ENCODE measurements around the gene PANK4.

Gene PANK4

GRCh38 chr1:2494323-2494693, 32.1 kb downstream of the PANK4 start:
- DNase-seq: no peak

- DNase-seq: peak; percentile 22
Measured at GRCh38 chr1:2493691-2494322, 32.6 kb downstream of the PANK4 start.

DNA sequence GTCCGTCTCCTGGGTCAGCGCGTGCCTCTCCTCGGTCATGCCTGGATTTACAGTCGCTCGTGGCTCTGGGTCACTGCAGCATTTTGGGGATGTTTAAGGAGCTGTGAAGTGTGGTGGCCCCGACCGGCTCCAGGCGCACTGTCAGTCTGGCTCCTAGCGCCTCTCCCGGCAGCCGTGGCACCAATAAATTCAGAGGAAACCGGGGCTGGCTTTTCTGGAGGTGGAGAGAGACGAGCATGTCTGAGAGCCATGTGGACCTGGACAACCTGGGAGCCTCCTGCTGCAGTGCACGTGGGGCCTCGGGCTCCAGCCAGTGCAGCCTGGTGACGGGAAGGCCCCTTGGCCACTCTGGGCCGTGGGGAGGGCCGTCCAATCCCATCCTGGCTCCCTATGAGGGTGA, 33.2 kb downstream of the PANK4 start:
- no peak for DNase-seq

- DNase-seq: no peak
Measured at GRCh38 chr1:2492091-2492490, 34.3 kb downstream of the PANK4 start.

- DNase-seq: no peak
Measured at GRCh38 chr1:2489615-2490014, 36.8 kb downstream of the PANK4 start.

- DNase-seq: no peak
Measured at GRCh38 chr1:2488688-2489087, 37.7 kb downstream of the PANK4 start.

- no peak for DNase-seq
Measured at GRCh38 chr1:2486558-2486957, 39.8 kb downstream of the PANK4 start.

GRCh38 chr1:2486041-2486440, 40.4 kb downstream of the PANK4 start:
- DNase-seq: no peak

DNA sequence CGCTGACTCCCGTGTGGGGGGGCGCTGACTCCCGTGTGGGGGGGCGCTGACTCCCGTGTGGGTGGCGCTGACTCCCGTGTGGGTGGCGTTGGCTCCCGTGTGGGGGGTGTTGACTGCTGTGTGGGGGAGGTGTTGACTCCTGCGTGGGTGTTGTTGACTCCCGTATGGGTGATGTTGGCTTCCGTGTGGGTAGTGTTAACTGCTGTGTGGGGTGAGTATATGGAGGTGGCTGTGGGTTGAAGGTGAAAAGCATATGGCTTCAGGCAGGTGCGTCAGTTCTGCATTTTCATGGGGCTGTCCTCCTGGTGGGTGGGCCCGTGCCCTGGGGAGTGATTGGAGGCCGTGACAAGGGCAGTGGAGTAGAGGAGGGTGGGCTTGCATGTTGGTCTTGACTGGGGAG, 42.4 kb downstream of the PANK4 start:
- DNase-seq: no peak

DNA sequence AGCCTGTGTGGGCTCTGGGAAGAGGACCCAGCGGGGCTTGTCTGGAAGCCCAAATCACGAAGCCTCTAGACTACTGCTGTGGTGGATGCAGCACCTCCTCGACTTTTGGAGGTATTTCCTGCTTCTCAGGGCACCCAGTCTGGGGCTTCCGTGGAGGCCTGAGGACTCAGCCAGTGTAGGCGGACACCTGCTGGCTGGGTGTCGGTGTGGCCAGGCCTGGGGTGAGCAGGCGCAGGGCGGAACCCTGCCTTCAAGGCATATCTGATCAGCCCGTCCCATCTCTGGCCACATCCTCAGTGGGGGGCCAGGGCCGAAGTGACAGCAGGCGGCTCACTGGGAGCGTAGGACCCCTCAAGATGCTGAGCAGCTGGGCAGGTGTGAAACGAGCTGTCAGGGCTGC, 43.4 kb downstream of the PANK4 start:
- no peak for DNase-seq

GRCh38 chr1:2482588-2482987, 43.8 kb downstream of the PANK4 start:
- no peak for DNase-seq

DNA sequence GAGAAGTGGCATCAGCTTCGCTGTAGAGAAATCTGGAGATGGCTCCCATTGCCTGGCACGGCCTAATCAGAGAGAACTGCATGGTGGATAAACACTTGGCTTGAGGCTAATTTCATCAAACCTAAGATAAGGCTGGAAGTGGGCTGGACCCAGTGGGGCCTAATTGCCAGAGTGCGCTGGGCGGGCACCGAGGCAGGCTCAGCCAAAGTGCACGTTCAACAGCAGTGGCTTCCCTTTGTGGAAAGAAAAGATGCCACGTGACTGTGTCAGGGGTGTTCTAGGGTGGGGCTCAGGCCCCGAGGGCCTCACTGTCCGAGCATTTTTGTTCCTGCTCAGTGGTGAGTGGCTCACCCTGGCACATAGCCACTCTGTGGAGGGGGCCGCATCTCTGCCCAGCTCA, 44.5 kb downstream of the PANK4 start:
- DNase-seq: no peak

DNA sequence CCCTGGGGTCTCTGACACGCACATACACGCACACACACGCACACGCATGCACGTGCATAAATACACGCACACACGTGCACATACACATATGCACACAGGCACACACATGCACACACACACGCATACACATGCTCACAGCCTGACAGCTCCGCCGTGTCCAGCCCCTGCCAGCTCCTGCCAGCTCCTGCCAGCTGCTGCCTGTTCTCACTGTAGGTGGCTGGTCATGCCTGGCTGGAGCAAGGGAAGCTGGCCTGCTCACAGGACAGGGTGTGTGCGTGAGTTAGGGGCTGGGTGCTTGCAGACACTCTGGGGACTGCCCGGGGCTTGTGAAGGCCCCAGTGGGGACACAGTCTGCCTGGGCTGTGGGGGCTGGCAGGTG, 45.4 kb downstream of the PANK4 start:
- no peak for DNase-seq

GRCh38 chr1:2480236-2480985, 46.0 kb downstream of the PANK4 start:
- DNase-seq: no peak

DNA sequence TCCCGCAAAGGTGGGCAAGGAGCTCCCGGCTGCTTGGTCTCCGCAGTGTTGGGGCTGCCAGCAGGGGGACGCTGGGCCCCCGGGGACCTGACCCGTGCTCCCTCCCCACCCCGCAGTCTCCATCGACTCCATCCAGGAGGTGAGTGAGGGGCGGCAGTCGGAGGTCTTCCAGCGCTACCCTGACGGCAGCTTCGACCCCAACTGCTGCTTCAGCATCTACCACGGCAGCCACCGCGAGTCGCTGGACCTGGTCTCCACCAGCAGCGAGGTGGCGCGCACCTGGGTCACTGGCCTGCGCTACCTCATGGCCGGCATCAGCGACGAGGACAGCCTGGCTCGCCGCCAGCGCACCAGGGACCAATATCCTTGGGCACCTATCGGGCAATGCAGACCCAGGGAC, 46.8 kb downstream of the PANK4 start:
- DNase-seq: no peak

DNA sequence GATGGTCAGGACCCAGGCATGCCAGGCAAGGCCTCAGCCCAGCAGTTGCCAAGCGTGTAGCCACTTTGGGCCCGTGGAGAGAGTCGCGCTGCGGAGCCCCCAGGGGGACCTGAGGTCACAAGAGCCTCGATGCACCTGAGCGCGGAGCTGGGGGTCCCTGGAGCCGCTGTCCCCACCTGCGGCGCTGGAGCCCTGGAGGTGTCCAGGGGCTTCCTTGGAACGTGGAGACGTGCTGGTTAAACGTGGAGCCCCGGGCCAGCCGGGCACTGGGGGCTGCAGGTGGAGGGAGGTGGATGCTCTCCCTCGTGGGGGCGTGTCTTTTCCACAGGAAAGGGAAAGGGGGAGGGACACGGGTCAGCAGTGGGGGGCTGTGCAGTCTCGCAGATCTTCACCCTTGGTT, 47.2 kb downstream of the PANK4 start:
- DNase-seq: no peak

- DNase-seq: no peak
Measured at GRCh38 chr1:2477791-2478499, 48.5 kb downstream of the PANK4 start.

DNA sequence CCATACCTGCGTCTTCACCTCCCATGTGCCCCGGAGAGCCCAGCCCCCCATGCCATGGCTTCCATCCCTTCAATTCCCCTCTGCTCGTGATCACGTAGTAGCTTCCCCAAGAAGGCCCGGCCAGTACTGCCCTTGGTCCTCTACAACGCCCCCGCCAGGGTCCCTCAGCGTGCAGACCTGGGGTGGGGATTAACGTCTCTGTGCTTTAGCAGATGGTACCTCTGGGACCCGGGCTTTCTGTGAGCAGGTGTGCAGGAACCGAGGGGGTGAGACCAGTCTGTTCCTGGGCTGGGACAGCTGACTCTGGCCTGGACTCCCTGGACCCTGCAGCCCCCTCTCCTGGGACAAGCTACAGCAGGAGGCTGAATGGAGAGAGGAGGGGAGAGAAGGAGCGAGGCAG, 49.1 kb downstream of the PANK4 start:
- DNase-seq: no peak

GRCh38 chr1:2476061-2476999, 50.1 kb downstream of the PANK4 start, which contains the start of gene PLCH2:
PLCH2 (plus strand) TSS chr1:2476289; CDS start chr1:2476589, 300 bp downstream.
- DNase-seq: no peak

- no peak for DNase-seq
Measured at GRCh38 chr1:2475571-2475970, 50.8 kb downstream of the PANK4 start.

GRCh38 chr1:2474933-2475371, 51.4 kb downstream of the PANK4 start:
- DNase-seq: no peak

DNA sequence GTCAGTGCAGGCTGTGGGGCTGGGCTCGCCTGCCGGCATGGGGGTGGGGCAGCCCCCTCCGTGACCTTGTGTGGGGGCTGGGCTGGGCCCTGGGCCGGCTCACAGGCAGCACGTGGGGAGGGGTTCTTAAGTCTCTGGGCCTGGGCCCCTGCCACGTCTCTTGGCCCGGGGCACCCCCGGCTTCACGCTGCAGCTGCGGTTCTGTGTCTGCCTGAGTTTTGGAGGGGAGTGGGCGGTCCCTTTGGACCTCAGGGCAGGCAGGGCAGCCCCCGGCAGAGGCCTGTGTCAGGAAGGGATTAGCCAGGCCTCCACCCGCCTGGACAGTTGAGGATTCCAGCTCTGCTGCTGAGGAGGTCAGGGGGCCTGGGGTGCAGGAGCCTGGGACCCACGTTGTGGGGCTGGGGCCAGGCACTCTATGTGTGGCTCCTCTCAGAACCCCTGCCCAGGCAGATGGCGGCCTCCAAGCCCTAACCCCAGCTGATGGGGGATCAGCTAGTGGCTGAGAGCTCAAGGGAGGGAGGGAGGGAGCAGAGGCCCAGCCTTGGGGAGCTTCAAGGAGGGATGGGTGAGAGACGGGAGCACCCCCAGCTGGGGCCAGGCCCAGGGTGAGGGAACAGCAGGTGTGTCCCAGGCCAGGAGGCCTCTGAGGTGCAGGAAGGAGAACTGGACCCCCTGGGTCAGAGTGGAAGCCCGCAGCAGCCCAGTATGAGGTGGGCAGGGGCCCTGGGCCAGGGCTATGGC, 52.1 kb downstream of the PANK4 start:
- no peak for DNase-seq
